Measurements from ENCODE around the gene UBASH3B. TPM values are rescaled to one million over a fixed set of nuclear protein-coding genes. Genes with fewer than 3 reads are reported as not detected.

UBASH3B gene
- total RNA-seq, 5 donors from 2014 or later (not counting 1 experiment from before 2014, with no cell fraction given): 29.7 to 44.0 (median 36.8) TPM

- no peaks in the 10 kb centered on the region for H3K9me3 ChIP-seq
- CTCF ChIA-PET: interaction anchor here in 1 of 2 donors (0.6 to 2.2 kb wide), 4 partner anchors 10 to 92 kb away, joined by 3 to 8 read pairs (median 4); partner anchors contain the start of gene UBASH3B
- H3K27ac ChIP-seq (ENCODE audit: low read length): peak overlapping the region; percentile 61
- Mint-ChIP-seq H3K4me1 (peaks cover 77 to 86% (median 82%) of the 10 kb centered on the region in 3 donors), H3K9me3 (peaks cover 3 to 4% (median 4%) of the 10 kb centered on the region in 3 donors), H3K27me3 (no peaks in the 10 kb centered on the region), H3K36me3 (peaks cover 21% of the 10 kb centered on the region), H3K27ac (peak overlapping the region; percentile 95 to 96), H3K4me3 (peak overlapping the region; percentile 13 to 42 (median 38))
- DNase-seq (peak in 2 of 35 experiments; percentile 9 to 53), ATAC-seq (replicated peaks in 1 of 4) (peak; percentile 62 to 76 (median 74))
- WGBS (ENCODE audit: insufficient coverage): 0% methylated on average over 1 of the region's 6 CpGs
- POLR2A ChIA-PET: no interaction called here
- no peaks in the 10 kb centered on the region for H3K27me3 ChIP-seq (replicated peaks in 1 of 2; ENCODE audit: control insufficient read depth in 2 of 2, extremely low read depth in 1 of 2, insufficient read depth in 2 of 2, low read length in 1 of 2)
- peaks cover 19 to 81% of the 10 kb centered on the region in 2 experiments for H3K4me1 ChIP-seq (ENCODE audit: control insufficient read depth in 1 of 2, extremely low read depth in 1 of 2, insufficient read depth in 2 of 2, low read length in 2 of 2)
- H3K4me3 ChIP-seq (ENCODE audit: control insufficient read depth in 1 of 2, extremely low read depth in 1 of 2, low read length in 1 of 2): no peak overlapping the region
- H3K36me3 ChIP-seq (ENCODE audit: control insufficient read depth in 2 of 2, extremely low read depth in 1 of 2, insufficient read depth in 1 of 2, low read length in 1 of 2): peaks cover 0 to 3% of the 10 kb centered on the region in 2 donors
These were observed 13.1 kb downstream of the UBASH3B start for GRCh38 chr11:122668562-122669090.

GRCh38 chr11:122670131-122670530 lies 14.6 kb downstream of the UBASH3B start:
- Histone ChIP-seq H3K9me3 (no peaks in the 10 kb centered on the region), H3K27ac (ENCODE audit: low read length) (peak overlapping the region; percentile 61), H3K4me3 (ENCODE audit: control insufficient read depth in 1 of 2, extremely low read depth in 1 of 2, low read length in 1 of 2) (no peak overlapping the region), H3K36me3 (ENCODE audit: control insufficient read depth in 2 of 2, extremely low read depth in 1 of 2, insufficient read depth in 1 of 2, low read length in 1 of 2) (no peaks in the 10 kb centered on the region), H3K27me3 (replicated peaks in 1 of 2; ENCODE audit: control insufficient read depth in 2 of 2, extremely low read depth in 1 of 2, insufficient read depth in 2 of 2, low read length in 1 of 2) (no peaks in the 10 kb centered on the region), H3K4me1 (ENCODE audit: control insufficient read depth in 1 of 2, extremely low read depth in 1 of 2, insufficient read depth in 2 of 2, low read length in 2 of 2) (peaks cover 29 to 88% of the 10 kb centered on the region in 2 experiments)
- no peak for DNase-seq
- ATAC-seq (replicated peaks in 1 of 4): no peak
- POLR2A ChIA-PET: no interaction called here
- peaks cover 3 to 4% (median 4%) of the 10 kb centered on the region in 3 donors for H3K9me3 Mint-ChIP-seq
- no CpG with 5 or more reads among the region's 1 CpG for WGBS (ENCODE audit: insufficient coverage)
- peak overlapping the region; percentile 95 to 96 for H3K27ac Mint-ChIP-seq
- peaks cover 82 to 89% (median 85%) of the 10 kb centered on the region in 3 donors for H3K4me1 Mint-ChIP-seq
- no peak overlapping the region for H3K4me3 Mint-ChIP-seq
- no peaks in the 10 kb centered on the region for H3K27me3 Mint-ChIP-seq
- CTCF ChIA-PET: interaction anchor here (0.6 to 2.2 kb wide), 6 partner anchors 11 to 182 kb away, joined by 3 to 8 read pairs (median 3); partner anchors contain the start of gene UBASH3B (in 1 of the 2)
- peaks cover 21% of the 10 kb centered on the region for H3K36me3 Mint-ChIP-seq

GRCh38 chr11:122671400-122671891 lies 15.9 kb downstream of the UBASH3B start:
- H3K9me3 Mint-ChIP-seq: peaks cover 3 to 4% (median 4%) of the 10 kb centered on the region in 3 donors
- Histone ChIP-seq H3K36me3 (ENCODE audit: control insufficient read depth in 2 of 2, extremely low read depth in 1 of 2, insufficient read depth in 1 of 2, low read length in 1 of 2) (no peaks in the 10 kb centered on the region), H3K9me3 (no peaks in the 10 kb centered on the region), H3K4me3 (ENCODE audit: control insufficient read depth in 1 of 2, extremely low read depth in 1 of 2, low read length in 1 of 2) (no peak overlapping the region), H3K27ac (ENCODE audit: low read length) (no peak overlapping the region), H3K27me3 (replicated peaks in 1 of 2; ENCODE audit: control insufficient read depth in 2 of 2, extremely low read depth in 1 of 2, insufficient read depth in 2 of 2, low read length in 1 of 2) (no peaks in the 10 kb centered on the region), H3K4me1 (ENCODE audit: control insufficient read depth in 1 of 2, extremely low read depth in 1 of 2, insufficient read depth in 2 of 2, low read length in 2 of 2) (peaks cover 38 to 92% of the 10 kb centered on the region in 2 experiments)
- peaks cover 87 to 91% (median 89%) of the 10 kb centered on the region in 3 donors for H3K4me1 Mint-ChIP-seq
- H3K27me3 Mint-ChIP-seq: no peaks in the 10 kb centered on the region
- WGBS (ENCODE audit: insufficient coverage): 94% methylated on average over 9 of the region's 12 CpGs
- peaks cover 21% of the 10 kb centered on the region for H3K36me3 Mint-ChIP-seq
- POLR2A ChIA-PET: interaction anchor here in 1 of 2 donors (0.6 kb wide), 1 partner anchor 431 kb away, joined by 3 read pairs; no protein-coding TSS in a partner anchor
- H3K4me3 Mint-ChIP-seq: no peak overlapping the region
- CTCF ChIA-PET: no interaction called here
- H3K27ac Mint-ChIP-seq: peak overlapping the region; percentile 71 to 84
- ATAC-seq (replicated peaks in 1 of 4) (no peak), DNase-seq (no peak)

GRCh38 chr11:122672892-122673291 lies 17.4 kb downstream of the UBASH3B start:
- H3K27me3 Mint-ChIP-seq: no peaks in the 10 kb centered on the region
- Histone ChIP-seq H3K27ac (ENCODE audit: low read length) (no peak overlapping the region), H3K4me1 (ENCODE audit: control insufficient read depth in 1 of 2, extremely low read depth in 1 of 2, insufficient read depth in 2 of 2, low read length in 2 of 2) (peaks cover 36 to 89% of the 10 kb centered on the region in 2 experiments), H3K36me3 (ENCODE audit: control insufficient read depth in 2 of 2, extremely low read depth in 1 of 2, insufficient read depth in 1 of 2, low read length in 1 of 2) (no peaks in the 10 kb centered on the region), H3K9me3 (no peaks in the 10 kb centered on the region), H3K4me3 (ENCODE audit: control insufficient read depth in 1 of 2, extremely low read depth in 1 of 2, low read length in 1 of 2) (no peak overlapping the region), H3K27me3 (replicated peaks in 1 of 2; ENCODE audit: control insufficient read depth in 2 of 2, extremely low read depth in 1 of 2, insufficient read depth in 2 of 2, low read length in 1 of 2) (no peaks in the 10 kb centered on the region)
- H3K27ac Mint-ChIP-seq: peak overlapping the region; percentile 70 to 84
- CTCF ChIA-PET: no interaction called here
- peaks cover 3 to 4% (median 4%) of the 10 kb centered on the region in 3 donors for H3K9me3 Mint-ChIP-seq
- POLR2A ChIA-PET: interaction anchor here in 1 of 2 donors (1.5 kb wide), 1 partner anchor 24 kb away, joined by 9 read pairs; no protein-coding TSS in a partner anchor
- DNase-seq: no peak
- peak overlapping the region in 1 of 3 donors; percentile 51 for H3K4me3 Mint-ChIP-seq
- H3K36me3 Mint-ChIP-seq: peaks cover 21% of the 10 kb centered on the region
- WGBS (ENCODE audit: insufficient coverage): 100% methylated on average over 4 of the region's 4 CpGs
- H3K4me1 Mint-ChIP-seq: peaks cover 87 to 88% (median 88%) of the 10 kb centered on the region in 3 donors
- ATAC-seq (replicated peaks in 1 of 4): no peak

GRCh38 chr11:122673701-122674100 lies 18.2 kb downstream of the UBASH3B start:
- no peak overlapping the region for H3K4me3 ChIP-seq (ENCODE audit: control insufficient read depth in 1 of 2, extremely low read depth in 1 of 2, low read length in 1 of 2)
- Mint-ChIP-seq H3K27me3 (no peaks in the 10 kb centered on the region), H3K27ac (peak overlapping the region; percentile 50 to 92), H3K4me1 (peaks cover 87 to 88% (median 87%) of the 10 kb centered on the region in 3 donors), H3K9me3 (peaks cover 3 to 4% (median 4%) of the 10 kb centered on the region in 3 donors), H3K4me3 (peak overlapping the region in 1 of 3 donors; percentile 32), H3K36me3 (peaks cover 21% of the 10 kb centered on the region)
- ATAC-seq (replicated peaks in 1 of 4) (no peak), DNase-seq (no peak)
- no peaks in the 10 kb centered on the region for H3K9me3 ChIP-seq
- ChIA-PET POLR2A (interaction anchor here (0.7 to 1.5 kb wide), 4 partner anchors 18 to 149 kb away, joined by 3 to 9 read pairs (median 4); no protein-coding TSS in a partner anchor), CTCF (interaction anchor here (0.6 to 2.1 kb wide), 5 partner anchors 17 to 82 kb away, joined by 3 to 9 read pairs (median 5); partner anchors contain the start of gene UBASH3B (in 1 of the 2))
- H3K36me3 ChIP-seq (ENCODE audit: control insufficient read depth in 2 of 2, extremely low read depth in 1 of 2, insufficient read depth in 1 of 2, low read length in 1 of 2): no peaks in the 10 kb centered on the region
- H3K27ac ChIP-seq (ENCODE audit: low read length): peak overlapping the region; percentile 36
- no peaks in the 10 kb centered on the region for H3K27me3 ChIP-seq (replicated peaks in 1 of 2; ENCODE audit: control insufficient read depth in 2 of 2, extremely low read depth in 1 of 2, insufficient read depth in 2 of 2, low read length in 1 of 2)
- peaks cover 30 to 87% of the 10 kb centered on the region in 2 experiments for H3K4me1 ChIP-seq (ENCODE audit: control insufficient read depth in 1 of 2, extremely low read depth in 1 of 2, insufficient read depth in 2 of 2, low read length in 2 of 2)

- Mint-ChIP-seq H3K36me3 (peaks cover 10% of the 10 kb centered on the region), H3K4me1 (peaks cover 73 to 79% (median 78%) of the 10 kb centered on the region in 3 donors), H3K4me3 (peak overlapping the region in 1 of 3 donors; percentile 41), H3K27me3 (no peaks in the 10 kb centered on the region), H3K27ac (peak overlapping the region; percentile 91 to 92), H3K9me3 (no peaks in the 10 kb centered on the region)
- no peaks in the 10 kb centered on the region for H3K27me3 ChIP-seq (replicated peaks in 1 of 2; ENCODE audit: control insufficient read depth in 2 of 2, extremely low read depth in 1 of 2, insufficient read depth in 2 of 2, low read length in 1 of 2)
- 100% methylated on average over 1 of the region's 4 CpGs for WGBS (ENCODE audit: insufficient coverage)
- peak overlapping the region; percentile 84 for H3K27ac ChIP-seq (ENCODE audit: low read length)
- DNase-seq (no peak), ATAC-seq (replicated peaks in 1 of 4) (peak in 1 of 4 experiments; percentile 27)
- CTCF ChIA-PET: interaction anchor here in 1 of 2 donors (0.6 kb wide), 1 partner anchor 187 kb away, joined by 3 read pairs; no protein-coding TSS in a partner anchor
- POLR2A ChIA-PET: no interaction called here
- no peaks in the 10 kb centered on the region for H3K9me3 ChIP-seq
- no peak overlapping the region for H3K4me3 ChIP-seq (ENCODE audit: control insufficient read depth in 1 of 2, extremely low read depth in 1 of 2, low read length in 1 of 2)
- peaks cover 27 to 61% of the 10 kb centered on the region in 2 experiments for H3K4me1 ChIP-seq (ENCODE audit: control insufficient read depth in 1 of 2, extremely low read depth in 1 of 2, insufficient read depth in 2 of 2, low read length in 2 of 2)
- H3K36me3 ChIP-seq (ENCODE audit: control insufficient read depth in 2 of 2, extremely low read depth in 1 of 2, insufficient read depth in 1 of 2, low read length in 1 of 2): no peaks in the 10 kb centered on the region
These were observed 21.1 kb downstream of the UBASH3B start for GRCh38 chr11:122676638-122677037.

Data from T-cell (primary cell).